ENCODE measurements around the gene ELFN2.

DNA sequence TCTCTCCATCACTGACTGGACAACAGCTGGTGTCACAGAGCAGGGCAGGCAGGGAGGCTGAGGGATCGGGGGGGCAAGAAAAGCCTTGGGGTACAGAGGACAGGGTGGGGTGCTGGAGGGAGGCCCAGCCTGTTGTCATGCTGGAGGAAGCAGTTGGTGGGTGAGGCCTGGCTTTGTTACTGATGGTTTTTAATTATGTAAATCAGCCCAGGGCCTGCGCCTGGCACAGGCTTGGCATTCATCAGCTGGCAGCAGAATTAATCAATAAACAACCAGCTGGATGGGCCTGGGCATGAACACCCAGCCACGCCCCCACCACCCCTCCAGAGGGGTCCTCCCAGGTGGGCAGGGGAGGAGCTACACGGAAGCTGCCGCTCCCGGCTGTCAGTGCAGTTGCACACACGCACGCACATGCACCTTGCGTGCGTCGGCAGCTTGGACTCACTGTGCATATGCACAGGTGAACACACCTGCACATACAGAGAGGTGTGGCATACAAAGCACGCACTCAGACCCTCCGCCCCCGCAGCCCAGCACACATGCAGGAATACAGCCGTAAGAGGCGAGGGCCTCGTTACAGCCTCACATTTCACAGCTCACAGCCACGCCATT lies 21.3 kb upstream of the ELFN2 start:
- TF ChIP-seq, protein P1, sequence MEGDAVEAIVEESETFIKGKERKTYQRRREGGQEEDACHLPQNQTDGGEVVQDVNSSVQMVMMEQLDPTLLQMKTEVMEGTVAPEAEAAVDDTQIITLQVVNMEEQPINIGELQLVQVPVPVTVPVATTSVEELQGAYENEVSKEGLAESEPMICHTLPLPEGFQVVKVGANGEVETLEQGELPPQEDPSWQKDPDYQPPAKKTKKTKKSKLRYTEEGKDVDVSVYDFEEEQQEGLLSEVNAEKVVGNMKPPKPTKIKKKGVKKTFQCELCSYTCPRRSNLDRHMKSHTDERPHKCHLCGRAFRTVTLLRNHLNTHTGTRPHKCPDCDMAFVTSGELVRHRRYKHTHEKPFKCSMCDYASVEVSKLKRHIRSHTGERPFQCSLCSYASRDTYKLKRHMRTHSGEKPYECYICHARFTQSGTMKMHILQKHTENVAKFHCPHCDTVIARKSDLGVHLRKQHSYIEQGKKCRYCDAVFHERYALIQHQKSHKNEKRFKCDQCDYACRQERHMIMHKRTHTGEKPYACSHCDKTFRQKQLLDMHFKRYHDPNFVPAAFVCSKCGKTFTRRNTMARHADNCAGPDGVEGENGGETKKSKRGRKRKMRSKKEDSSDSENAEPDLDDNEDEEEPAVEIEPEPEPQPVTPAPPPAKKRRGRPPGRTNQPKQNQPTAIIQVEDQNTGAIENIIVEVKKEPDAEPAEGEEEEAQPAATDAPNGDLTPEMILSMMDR (IDR thresholded peaks at IDR 0.05) = no peak
- TF ChIP-seq POLR2A (IDR thresholded peaks at IDR 0.05) = no peak

Data from right lobe of liver (tissue), 4 donors.